ENCODE data around the gene OASL. TPM values are rescaled to one million over a fixed set of nuclear protein-coding genes. Genes with fewer than 3 reads are reported as not detected.
A peak's percentile ranks its signal among the peaks of the same experiment; 100 is the strongest.
"Not testable (repeated sequence)": the region's sequence is repeated elsewhere in the genome, so short reads cannot be mapped to it uniquely, and the experiment has no call there.

The OASL gene
- polyA plus RNA-seq, 3 donors from 2014 or later = 7.7 to 21.7 (median 13.2) TPM

GRCh38 chr12:121069206-121069605, 30.2 kb upstream of the OASL start:
- no peak for DNase-seq
- peaks cover 0 to 5% (median 1%) of the 10 kb centered on the region in 6 donors for H3K9me3 Mint-ChIP-seq
- no peaks in the 10 kb centered on the region for H3K4me1 Mint-ChIP-seq
- no peaks in the 10 kb centered on the region for H3K27me3 Mint-ChIP-seq (ENCODE audit: low read depth in 3 of 3)
- no peak overlapping the region for H3K4me3 Mint-ChIP-seq
- H3K27ac Mint-ChIP-seq = no peak overlapping the region
- H3K36me3 Mint-ChIP-seq = peaks cover 0 to 5% (median 4%) of the 10 kb centered on the region in 3 donors

GRCh38 chr12:121065345-121065744, 26.3 kb upstream of the OASL start:
- H3K4me3 Mint-ChIP-seq = no peak overlapping the region
- H3K9me3 Mint-ChIP-seq = no peaks in the 10 kb centered on the region
- peaks cover 0 to 4% (median 0%) of the 10 kb centered on the region in 3 donors for H3K27me3 Mint-ChIP-seq (ENCODE audit: low read depth in 3 of 3)
- H3K27ac Mint-ChIP-seq = no peak overlapping the region
- H3K4me1 Mint-ChIP-seq = peaks cover 5% of the 10 kb centered on the region in 2 donors
- no peak for DNase-seq
- H3K36me3 Mint-ChIP-seq = no peaks in the 10 kb centered on the region

- H3K9me3 Mint-ChIP-seq; H3K4me3 Mint-ChIP-seq; H3K36me3 Mint-ChIP-seq; H3K27me3 Mint-ChIP-seq (ENCODE audit: low read depth in 3 of 3); DNase-seq: not testable (repeated sequence)
- peak overlapping the region in 1 of 6 donors; percentile 22 for H3K27ac Mint-ChIP-seq
- H3K4me1 Mint-ChIP-seq = peaks cover 11 to 12% of the 10 kb centered on the region in 2 donors
Measured at GRCh38 chr12:121064586-121064985, 25.5 kb upstream of the OASL start.

DNA sequence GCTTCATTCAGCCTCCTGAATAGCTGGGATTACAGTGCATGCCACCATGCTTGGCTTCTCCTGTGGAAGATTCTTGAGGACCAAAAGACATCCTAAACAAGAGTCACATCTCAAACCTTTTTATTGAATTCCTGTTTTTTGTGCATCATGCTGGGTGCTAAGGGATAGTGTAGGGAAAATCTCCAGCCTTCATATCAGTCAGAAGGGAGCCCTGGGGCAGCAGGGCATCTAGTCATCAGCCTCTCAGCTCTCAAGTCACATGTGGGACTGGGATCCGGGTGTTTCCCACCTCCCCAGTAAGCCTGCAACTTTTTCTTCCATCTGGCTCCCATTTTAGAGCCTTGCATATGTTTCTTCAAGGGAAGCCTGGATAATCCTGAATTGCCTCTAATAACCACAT, 25.1 kb upstream of the OASL start:
- no peaks in the 10 kb centered on the region for H3K36me3 Mint-ChIP-seq
- no peaks in the 10 kb centered on the region for H3K9me3 Mint-ChIP-seq
- no peak overlapping the region for H3K27ac Mint-ChIP-seq
- no peak for DNase-seq
- H3K4me3 Mint-ChIP-seq = no peak overlapping the region
- peaks cover 11 to 12% of the 10 kb centered on the region in 2 donors for H3K4me1 Mint-ChIP-seq
- peaks cover 0 to 4% (median 2%) of the 10 kb centered on the region in 3 donors for H3K27me3 Mint-ChIP-seq (ENCODE audit: low read depth in 3 of 3)

GRCh38 chr12:121062391-121063045, 23.5 kb upstream of the OASL start:
- peaks cover 0 to 4% (median 2%) of the 10 kb centered on the region in 3 donors for H3K27me3 Mint-ChIP-seq (ENCODE audit: low read depth in 3 of 3)
- DNase-seq = no peak
- peaks cover 11 to 12% of the 10 kb centered on the region in 2 donors for H3K4me1 Mint-ChIP-seq
- H3K9me3 Mint-ChIP-seq = no peaks in the 10 kb centered on the region
- peak overlapping the region in 1 of 6 donors; percentile 28 for H3K27ac Mint-ChIP-seq
- no peaks in the 10 kb centered on the region for H3K36me3 Mint-ChIP-seq
- H3K4me3 Mint-ChIP-seq = no peak overlapping the region

DNA sequence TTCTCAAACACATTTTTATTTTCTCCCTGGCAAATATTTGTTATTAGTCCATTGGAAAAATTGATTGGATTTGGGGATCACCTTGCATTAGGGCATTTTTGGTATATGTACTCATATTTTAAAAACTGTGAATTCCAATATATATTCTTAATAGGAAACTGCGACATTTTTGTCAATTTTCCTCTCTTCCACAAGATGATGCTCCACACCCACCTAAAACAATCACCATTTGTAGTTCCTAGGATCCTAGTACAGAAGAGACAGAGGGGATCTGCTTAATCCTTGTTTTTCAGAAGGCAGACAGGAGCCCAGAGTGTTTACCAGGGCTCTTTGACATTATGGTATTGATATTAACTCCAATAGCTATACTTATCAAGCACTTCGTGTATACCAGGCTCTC, 22.8 kb upstream of the OASL start:
- peaks cover 0 to 4% (median 2%) of the 10 kb centered on the region in 3 donors for H3K27me3 Mint-ChIP-seq (ENCODE audit: low read depth in 3 of 3)
- DNase-seq = no peak
- H3K36me3 Mint-ChIP-seq = no peaks in the 10 kb centered on the region
- no peak overlapping the region for H3K4me3 Mint-ChIP-seq
- H3K9me3 Mint-ChIP-seq = no peaks in the 10 kb centered on the region
- peak overlapping the region in 2 of 6 donors; percentile 28 to 52 for H3K27ac Mint-ChIP-seq
- H3K4me1 Mint-ChIP-seq = peaks cover 11 to 12% of the 10 kb centered on the region in 2 donors

DNA sequence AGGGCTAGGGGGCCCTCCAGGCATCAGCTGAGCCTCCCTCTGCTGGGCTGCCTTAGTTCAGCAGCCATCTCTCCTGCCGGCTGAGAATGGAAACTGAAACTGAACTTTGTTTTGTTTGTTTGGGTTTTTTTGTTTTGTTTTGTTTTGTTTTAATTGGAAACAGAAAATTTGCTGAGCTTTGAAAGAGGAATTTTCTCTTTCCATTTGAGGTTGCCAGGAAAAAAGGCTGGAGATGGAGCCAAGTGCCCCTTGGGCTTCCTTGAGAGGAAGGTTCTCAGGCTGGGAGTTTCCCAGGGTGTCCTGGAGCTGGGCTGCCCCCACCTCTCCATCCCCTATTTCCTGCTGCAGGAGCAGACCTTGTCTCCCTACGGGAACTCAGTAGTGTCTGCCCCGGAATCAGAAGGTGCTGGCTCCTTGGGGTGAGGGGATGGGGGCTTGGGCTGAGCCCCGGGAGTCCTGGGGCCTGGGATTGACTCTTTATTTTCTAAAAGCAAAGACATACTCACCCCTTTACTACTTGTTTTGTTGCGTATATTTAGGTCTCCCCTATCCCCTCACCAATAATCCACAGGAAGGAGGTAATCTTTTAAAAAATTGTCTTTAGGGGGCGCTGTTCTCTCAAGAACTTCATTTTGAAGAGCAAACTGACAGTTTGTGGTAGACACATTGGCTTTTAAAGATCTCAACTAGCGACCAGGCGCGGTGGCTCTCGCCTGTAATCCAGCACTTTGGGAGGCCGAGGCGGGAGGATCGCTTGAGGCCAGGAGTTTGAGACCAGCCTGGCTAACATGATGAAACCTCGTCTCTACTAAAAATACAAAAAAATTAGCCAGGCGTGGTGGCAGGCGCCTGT, 21.3 kb upstream of the OASL start:
- Mint-ChIP-seq H3K27ac (peak overlapping the region; percentile 94 to 98 (median 96)), H3K4me3 (peak overlapping the region; percentile 78 to 95 (median 84)), H3K4me1 (peaks cover 11 to 12% of the 10 kb centered on the region in 2 donors), H3K27me3 (ENCODE audit: low read depth in 3 of 3) (peaks cover 0 to 4% (median 2%) of the 10 kb centered on the region in 3 donors), H3K36me3 (no peaks in the 10 kb centered on the region), H3K9me3 (no peaks in the 10 kb centered on the region)
- DNase-seq = peak; percentile 70 to 78 (median 74)

- DNase-seq = no peak
Measured at GRCh38 chr12:121059031-121059898, 20.2 kb upstream of the OASL start.

GRCh38 chr12:121057794-121058193, 18.7 kb upstream of the OASL start:
- H3K27ac Mint-ChIP-seq = peak overlapping the region in 1 of 6 donors; percentile 17
- peaks cover 11 to 12% of the 10 kb centered on the region in 2 donors for H3K4me1 Mint-ChIP-seq

More at GRCh38 chr12:121059031-121059898, 20.2 kb upstream of the OASL start:
- no peaks in the 10 kb centered on the region for H3K9me3 Mint-ChIP-seq
- H3K27ac Mint-ChIP-seq = peak overlapping the region; percentile 94 to 98 (median 96)
- peaks cover 0 to 4% (median 2%) of the 10 kb centered on the region in 3 donors for H3K27me3 Mint-ChIP-seq (ENCODE audit: low read depth in 3 of 3)
- H3K4me1 Mint-ChIP-seq = peaks cover 11 to 12% of the 10 kb centered on the region in 2 donors
- H3K36me3 Mint-ChIP-seq = no peaks in the 10 kb centered on the region
- peak overlapping the region; percentile 78 to 95 (median 84) for H3K4me3 Mint-ChIP-seq

GRCh38 chr12:121053706-121054105, 14.7 kb upstream of the OASL start:
- H3K4me1 Mint-ChIP-seq = no peaks in the 10 kb centered on the region
- H3K27ac Mint-ChIP-seq = no peak overlapping the region
- H3K4me3 Mint-ChIP-seq = no peak overlapping the region

More at GRCh38 chr12:121057794-121058193, 18.7 kb upstream of the OASL start:
- Mint-ChIP-seq H3K9me3 (no peaks in the 10 kb centered on the region), H3K27me3 (ENCODE audit: low read depth in 3 of 3) (peaks cover 0 to 7% (median 2%) of the 10 kb centered on the region in 3 donors), H3K4me3 (no peak overlapping the region), H3K36me3 (no peaks in the 10 kb centered on the region)
- DNase-seq = no peak

GRCh38 chr12:121050725-121051124, 11.7 kb upstream of the OASL start:
- Mint-ChIP-seq H3K9me3 (no peaks in the 10 kb centered on the region), H3K4me1 (no peaks in the 10 kb centered on the region), H3K27ac (no peak overlapping the region), H3K36me3 (peaks cover 0 to 4% (median 0%) of the 10 kb centered on the region in 3 donors), H3K4me3 (no peak overlapping the region), H3K27me3 (ENCODE audit: low read depth in 3 of 3) (peaks cover 0 to 3% (median 0%) of the 10 kb centered on the region in 3 donors)
- DNase-seq = no peak

More at GRCh38 chr12:121053706-121054105, 14.7 kb upstream of the OASL start:
- no peak for DNase-seq
- H3K36me3 Mint-ChIP-seq = peaks cover 0 to 4% (median 0%) of the 10 kb centered on the region in 3 donors
- peaks cover 0 to 3% (median 0%) of the 10 kb centered on the region in 3 donors for H3K27me3 Mint-ChIP-seq (ENCODE audit: low read depth in 3 of 3)
- H3K9me3 Mint-ChIP-seq = no peaks in the 10 kb centered on the region

GRCh38 chr12:121048442-121048841, 9.4 kb upstream of the OASL start:
- H3K36me3 Mint-ChIP-seq = peaks cover 0 to 4% (median 0%) of the 10 kb centered on the region in 3 donors

DNA sequence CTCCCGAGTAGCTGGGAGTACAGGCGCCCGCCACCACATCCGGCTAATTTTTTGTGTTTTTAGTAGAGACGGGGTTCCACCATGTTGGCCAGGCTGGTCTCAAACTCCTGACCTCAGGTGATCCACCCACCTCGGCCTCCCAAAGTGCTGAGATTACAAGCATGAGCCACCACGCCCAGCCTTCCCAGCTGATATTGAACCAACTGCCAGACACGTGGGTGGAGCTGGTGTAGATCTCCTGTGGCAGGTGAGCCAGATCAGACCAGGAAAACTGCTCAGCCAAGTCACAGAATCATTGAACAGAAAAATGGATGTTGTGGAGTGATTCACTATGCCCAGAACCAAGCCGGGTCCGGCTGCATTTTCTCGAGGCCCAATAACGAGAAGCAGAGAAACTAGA, 8.4 kb upstream of the OASL start:
- not testable (repeated sequence) for H3K4me3 Mint-ChIP-seq, H3K9me3 Mint-ChIP-seq, DNase-seq

More at GRCh38 chr12:121048442-121048841, 9.4 kb upstream of the OASL start:
- Mint-ChIP-seq H3K27me3 (ENCODE audit: low read depth in 3 of 3) (peaks cover 0 to 7% (median 3%) of the 10 kb centered on the region in 3 donors), H3K4me3 (peak overlapping the region in 4 of 5 donors; percentile 38 to 80 (median 61)), H3K9me3 (no peaks in the 10 kb centered on the region), H3K4me1 (no peaks in the 10 kb centered on the region), H3K27ac (peak overlapping the region in 4 of 6 donors; percentile 40 to 72 (median 58))
- no peak for DNase-seq

More for the DNA sequence above, 8.4 kb upstream of the OASL start:
- not testable (repeated sequence) for H3K36me3 Mint-ChIP-seq; H3K27me3 Mint-ChIP-seq (ENCODE audit: low read depth in 3 of 3); H3K4me1 Mint-ChIP-seq
- H3K27ac Mint-ChIP-seq = peak overlapping the region in 1 of 6 donors; percentile 24

All from immature natural killer cell (primary cell).